Heart right ventricle (tissue), 16 donors: ENCODE results near the gene LPP. TPM values are rescaled to one million over a fixed set of nuclear protein-coding genes. Genes with fewer than 3 reads are reported as not detected.

Source experiments
- ATAC-seq, 8 donors: fragments of 200-7000 bp; cut with Tn5 transposase; one replicate each; pipeline ENCODE4 v1.9.1; 2020; ENCODE audit warnings: mild to moderate bottlenecking in 8 of 8, moderate library complexity in 8 of 8, moderate number of reproducible peaks in 1 of 8
- DNase-seq, 2 donors: peaks; one replicate each; pipeline ENCODE4 v3.0.0-alpha.2; 2020
- H3K27ac ChIP-seq, 10 donors: fragments of 200-600 bp; sonication (generic) in 2 of 10; one replicate each; pipeline versions ENCODE4 v1.5.0 to v1.8.0; 2020 to 2022; ENCODE audit warnings: mild to moderate bottlenecking in 3 of 10
- H3K27me3 ChIP-seq, 7 donors: fragments of 200-600 bp; one replicate each; pipeline ENCODE4 v1.8.0; 2021 to 2022; ENCODE audit warnings: mild to moderate bottlenecking in 2 of 7
- H3K36me3 ChIP-seq, 9 donors: fragments of 200-600 bp; sonication (generic) in 1 of 9; one replicate each; pipeline versions ENCODE4 v1.5.0 to v1.8.0; 2020 to 2022; ENCODE audit warnings: mild to moderate bottlenecking in 2 of 9
- H3K4me1 ChIP-seq, 9 donors: fragments of 200-600 bp; sonication (generic) in 1 of 9; one replicate each; pipeline versions ENCODE4 v1.5.0 to v1.8.0; 2020 to 2022; ENCODE audit warnings: mild to moderate bottlenecking in 4 of 9
- H3K4me3 ChIP-seq, 10 donors: fragments of 200-600 bp; sonication (generic) in 2 of 10; one replicate each; pipeline versions ENCODE4 v1.5.0 to v1.8.0; 2020 to 2022; ENCODE audit warnings: mild to moderate bottlenecking in 7 of 10, moderate library complexity in 2 of 10
- H3K9me3 ChIP-seq, 11 donors: fragments of 200-600 bp in 10 of 11; sonication (generic) in 2 of 11; one replicate each; pipeline versions ENCODE4 v1.5.0 to v1.8.0; 2013 to 2022; ENCODE audit warnings: mild to moderate bottlenecking in 2 of 11, control low read depth in 1 of 11, moderate library complexity in 1 of 11
- WGBS, 2 donors: extraction: QIAGEN DNeasy Blood & Tissue Kit; methylation state at CpG; one replicate each; pipeline ENCODE4 v1.1.7; 2013; ENCODE audit warnings: inconsistent platforms in 1 of 2; 5-methylcytosine and 5-hydroxymethylcytosine counted together
- intact Hi-C, 10 donors: fragments of 100-400 bp; cut with DNase I; formaldehyde crosslinking; loops; one replicate each; pipeline versions ENCODE4 v1.11.1 to v1.14.2; 2022
- polyA plus RNA-seq, 2 donors: library from polyadenylated mRNA; stranded (reverse); fragments of 200-250 nt; gene quantifications; one replicate each; pipeline ENCODE4 v1.2.3, GENCODE V29; 2013
- total RNA-seq, 10 donors: library from RNA; stranded (reverse); fragmentation: NEBNext Ultra II Directional in 3 of 10; extraction: Animal tissue kit (Norgen Biotek cat#: 25700) in 3 of 10; gene quantifications; one replicate each; pipeline versions ENCODE4 v1.2.1 to v1.2.4, GENCODE V29; 2021 to 2023
- TF ChIP-seq, protein P1 (sequence below), 9 donors: fragments of 200-600 bp; sonication (generic) in 2 of 9; IDR thresholded peaks; one replicate each; pipeline versions ENCODE4 v1.5.0 to v1.8.0; 2021 to 2022; ENCODE audit warnings: antibody characterized with exemption in 9 of 9, mild to moderate bottlenecking in 5 of 9, moderate library complexity in 1 of 9
- donor health status: Arrhythmogenic right ventricular cardiomyopathy.
- donor health status: ischemic (EF 13 %, LVEDD 7.1; RV severe dilation, severe dysfunction).
- donor health status: healthy with polysubstance abuse.
- donor health status: DM: no; HTN: yes; CAD: no.
- donor health status: DM: no; HTN: no; CAD: no.
- donor health status: ischemic (EF 25% LVEDD 6.9; RV normal size, moderate dysfunction).
- donor health status: ischemic (EF 25% LVEDD 5.7; RV mildly dilated, moderate dysfunction).
- donor health status: healthy.
- donor health status: DM: yes; HTN: yes; CAD: no.
- donor health status: Ischemic cardiomyopathy.
- donor health status: ischemic (EF 35%, LVEDD 5.7; RV mildly dilated, moderate dysfunction).
- donor health status: nonischemic (EF 11% LVEDD 7.7; RV severe dilation, severe dysfunction).
- donor health status: DM: yes; HTN: yes; CAD: no.
- donor health status: PGD.
- donor health status: ischemic (EF 29% LVEDD 5.4; RV normal size, mild dysfunction).
- donor health status: nonischemic (EF 23%, LVEDD 6.1; RV moderate dilation, normal function).

LPP gene
- total and polyA plus RNA-seq, 12 donors = 8.5 to 188 (median 140) TPM

DNA sequence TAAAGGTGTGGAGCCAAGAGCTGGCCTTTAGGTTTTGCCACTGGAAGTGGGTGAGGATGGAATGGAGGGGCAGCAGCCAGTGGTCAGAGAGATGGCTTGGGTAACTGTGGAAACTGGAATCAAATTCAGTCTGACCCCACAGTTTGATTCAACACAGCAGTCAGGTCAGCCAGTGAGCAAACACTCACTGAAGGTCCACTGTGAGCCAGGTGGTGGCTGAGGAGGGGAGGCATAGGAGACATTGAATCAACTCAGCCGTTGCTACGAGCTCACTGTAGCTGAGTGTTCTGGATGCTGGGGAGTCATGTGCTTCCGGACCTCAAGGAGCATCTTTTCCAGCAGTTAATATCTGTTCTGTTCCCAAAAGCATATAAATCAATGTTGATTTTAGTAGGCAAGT lies 37.5 kb downstream of the LPP start:
- DNase-seq (no peak), ATAC-seq (no peak)
- Histone ChIP-seq H3K4me1 (peaks cover 4 to 76% (median 46%) of the 10 kb centered on the region in 9 donors), H3K27me3 (no peaks in the 10 kb centered on the region), H3K36me3 (peaks cover 0 to 28% (median 0%) of the 10 kb centered on the region in 9 donors), H3K4me3 (no peak overlapping the region), H3K27ac (peak overlapping the region in 5 of 10 donors; percentile 2 to 74 (median 31)), H3K9me3 (no peaks in the 10 kb centered on the region)
- TF ChIP-seq, protein P1, sequence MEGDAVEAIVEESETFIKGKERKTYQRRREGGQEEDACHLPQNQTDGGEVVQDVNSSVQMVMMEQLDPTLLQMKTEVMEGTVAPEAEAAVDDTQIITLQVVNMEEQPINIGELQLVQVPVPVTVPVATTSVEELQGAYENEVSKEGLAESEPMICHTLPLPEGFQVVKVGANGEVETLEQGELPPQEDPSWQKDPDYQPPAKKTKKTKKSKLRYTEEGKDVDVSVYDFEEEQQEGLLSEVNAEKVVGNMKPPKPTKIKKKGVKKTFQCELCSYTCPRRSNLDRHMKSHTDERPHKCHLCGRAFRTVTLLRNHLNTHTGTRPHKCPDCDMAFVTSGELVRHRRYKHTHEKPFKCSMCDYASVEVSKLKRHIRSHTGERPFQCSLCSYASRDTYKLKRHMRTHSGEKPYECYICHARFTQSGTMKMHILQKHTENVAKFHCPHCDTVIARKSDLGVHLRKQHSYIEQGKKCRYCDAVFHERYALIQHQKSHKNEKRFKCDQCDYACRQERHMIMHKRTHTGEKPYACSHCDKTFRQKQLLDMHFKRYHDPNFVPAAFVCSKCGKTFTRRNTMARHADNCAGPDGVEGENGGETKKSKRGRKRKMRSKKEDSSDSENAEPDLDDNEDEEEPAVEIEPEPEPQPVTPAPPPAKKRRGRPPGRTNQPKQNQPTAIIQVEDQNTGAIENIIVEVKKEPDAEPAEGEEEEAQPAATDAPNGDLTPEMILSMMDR (IDR thresholded peaks at IDR 0.05) = no peak
- 73 to 78% methylated on average over 3 of the region's 3 CpGs for WGBS, 2 donors
- intact Hi-C loops = no loop called here

DNA sequence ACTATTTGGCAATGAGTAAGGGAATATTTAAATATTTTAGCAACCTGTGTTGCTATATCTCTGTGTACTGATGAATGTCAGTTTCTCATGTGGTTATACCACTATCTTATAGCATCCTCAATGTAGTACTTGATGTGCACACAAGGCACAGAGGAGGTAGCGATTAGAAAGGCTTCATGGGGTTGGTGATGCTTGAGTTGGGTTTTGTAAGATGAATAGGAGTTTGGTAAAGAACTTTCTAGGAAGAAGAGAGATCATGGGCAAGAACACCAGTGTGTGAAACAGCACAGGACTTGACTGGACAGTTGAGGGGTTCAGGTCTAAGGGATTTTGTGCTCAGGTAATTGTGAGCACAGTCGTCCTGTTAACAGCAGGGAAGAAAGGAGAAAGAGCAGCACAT lies 38.1 kb downstream of the LPP start:
- TF ChIP-seq, protein P1 (IDR thresholded peaks at IDR 0.05) = no peak
- peaks cover 0 to 28% (median 0%) of the 10 kb centered on the region in 9 donors for H3K36me3 ChIP-seq
- no peak overlapping the region for H3K4me3 ChIP-seq
- H3K9me3 ChIP-seq = no peaks in the 10 kb centered on the region
- no peak for ATAC-seq
- WGBS, 2 donors = 96 to 99% methylated on average over 2 of the region's 2 CpGs
- intact Hi-C loops = no loop called here
- H3K27ac ChIP-seq = peak overlapping the region in 2 of 10 donors; percentile 7 to 74
- H3K4me1 ChIP-seq = peaks cover 4 to 76% (median 46%) of the 10 kb centered on the region in 9 donors
- DNase-seq = no peak
- H3K27me3 ChIP-seq = no peaks in the 10 kb centered on the region

DNA sequence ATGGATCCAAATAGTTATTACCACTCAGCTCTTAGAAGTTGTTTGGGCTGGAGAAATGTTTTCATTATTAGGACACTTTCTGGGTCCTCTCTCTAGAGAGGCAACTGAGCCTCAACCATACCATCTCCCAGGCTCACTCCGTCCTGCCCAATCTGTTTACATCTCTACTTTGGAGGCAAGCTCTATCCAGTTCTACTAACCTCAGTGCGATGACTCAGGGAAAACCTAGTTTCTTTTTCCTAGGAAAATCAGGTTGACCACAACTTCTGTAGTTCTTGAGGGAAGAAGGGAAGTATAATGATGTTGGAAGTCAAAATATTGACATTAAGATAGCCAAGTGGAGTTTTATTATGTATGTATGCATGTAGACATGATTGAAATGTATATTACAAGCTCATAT lies 40.4 kb downstream of the LPP start:
- Histone ChIP-seq H3K27ac (peak overlapping the region in 1 of 10 donors; percentile 11), H3K4me1 (peaks cover 4 to 80% (median 42%) of the 10 kb centered on the region in 9 donors), H3K27me3 (no peaks in the 10 kb centered on the region), H3K9me3 (no peaks in the 10 kb centered on the region), H3K4me3 (no peak overlapping the region), H3K36me3 (peaks cover 0 to 31% (median 0%) of the 10 kb centered on the region in 9 donors)
- DNase-seq (no peak), ATAC-seq (no peak)
- intact Hi-C loops = no loop called here
- TF ChIP-seq, protein P1 (IDR thresholded peaks at IDR 0.05) = no peak
- WGBS, 2 donors = 94 to 96% methylated on average over 2 of the region's 2 CpGs

DNA sequence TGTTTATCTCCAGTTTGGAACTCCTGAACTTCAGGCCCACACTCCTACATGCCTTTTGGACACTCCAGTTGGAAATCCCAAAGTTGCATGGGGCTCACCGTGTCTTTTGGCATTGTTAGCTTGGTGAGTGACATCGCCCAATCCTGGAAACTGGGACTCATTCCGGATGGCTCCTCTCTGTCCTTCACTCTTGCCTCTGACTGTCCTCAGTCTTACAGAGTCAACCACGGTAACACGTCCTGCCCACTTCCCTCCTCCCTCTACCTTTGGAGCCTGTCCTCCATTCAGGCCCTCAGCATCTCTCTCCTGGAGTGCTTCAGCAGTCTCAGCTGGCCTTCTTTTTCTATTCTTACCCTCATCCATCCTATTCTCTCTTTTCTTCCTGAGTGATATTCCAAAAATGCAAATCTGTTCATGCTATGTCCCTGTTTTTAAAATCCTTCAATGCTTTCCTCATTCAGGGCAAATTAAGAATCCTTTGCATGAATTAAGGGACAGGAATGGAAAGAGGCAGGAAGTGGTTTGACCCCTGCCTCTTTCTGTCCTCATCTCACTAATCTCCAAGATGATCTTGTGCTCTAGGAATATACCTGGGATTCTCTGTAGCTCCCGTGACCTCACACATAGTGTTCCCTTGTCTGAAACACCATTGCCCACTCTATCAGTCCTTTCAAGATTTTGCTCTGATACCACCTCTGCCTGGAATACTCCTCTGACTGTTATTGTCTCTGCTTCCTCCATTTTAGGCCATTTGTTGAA lies 42.5 kb downstream of the LPP start:
- ATAC-seq (no peak), DNase-seq (no peak)
- intact Hi-C loops = no loop called here
- Histone ChIP-seq H3K27ac (peak overlapping the region in 9 of 10 donors; percentile 46 to 85 (median 83)), H3K4me3 (no peak overlapping the region), H3K4me1 (peaks cover 4 to 72% (median 52%) of the 10 kb centered on the region in 9 donors), H3K36me3 (peaks cover 0 to 24% (median 0%) of the 10 kb centered on the region in 9 donors), H3K9me3 (no peaks in the 10 kb centered on the region), H3K27me3 (no peaks in the 10 kb centered on the region)
- TF ChIP-seq, protein P1 (IDR thresholded peaks at IDR 0.05) = no peak
- 74 to 78% methylated on average over 6 of the region's 6 CpGs for WGBS, 2 donors
